ENCODE results near the gene GTPBP3. TPM values are rescaled to one million over a fixed set of nuclear protein-coding genes. Genes with fewer than 3 reads are reported as not detected.

The GTPBP3 gene
- polyA plus RNA-seq, 4 donors: 12.2 to 32.5 (median 19.4) TPM

DNA sequence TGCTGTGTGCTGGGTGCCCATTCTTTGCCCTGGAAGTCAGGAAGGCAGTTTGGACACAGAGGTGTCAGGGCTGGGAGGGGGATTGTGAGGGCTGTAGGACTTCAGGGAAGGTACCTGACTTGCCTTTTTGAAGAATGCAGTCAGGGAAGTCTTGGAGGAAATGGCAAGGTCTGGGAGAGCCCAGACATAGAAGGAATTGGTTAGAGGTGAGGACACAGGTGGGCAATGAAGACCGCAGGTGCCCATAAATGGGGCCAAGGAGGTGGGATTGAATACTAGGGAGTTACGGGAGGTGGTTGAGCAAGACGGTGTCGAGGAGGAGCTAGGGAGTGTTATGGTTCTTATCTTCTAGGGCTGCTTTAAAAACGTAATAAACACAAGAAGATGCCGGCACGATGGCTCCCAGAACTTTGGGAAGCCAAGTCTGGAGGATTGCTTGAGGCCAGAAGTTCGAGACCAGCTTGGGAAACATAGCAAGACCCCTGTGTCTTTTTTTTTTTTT, 29.4 kb upstream of the GTPBP3 start:
- no peak for DNase-seq (ENCODE audit: low read depth in 4 of 4, low spot score in 3 of 4)

DNA sequence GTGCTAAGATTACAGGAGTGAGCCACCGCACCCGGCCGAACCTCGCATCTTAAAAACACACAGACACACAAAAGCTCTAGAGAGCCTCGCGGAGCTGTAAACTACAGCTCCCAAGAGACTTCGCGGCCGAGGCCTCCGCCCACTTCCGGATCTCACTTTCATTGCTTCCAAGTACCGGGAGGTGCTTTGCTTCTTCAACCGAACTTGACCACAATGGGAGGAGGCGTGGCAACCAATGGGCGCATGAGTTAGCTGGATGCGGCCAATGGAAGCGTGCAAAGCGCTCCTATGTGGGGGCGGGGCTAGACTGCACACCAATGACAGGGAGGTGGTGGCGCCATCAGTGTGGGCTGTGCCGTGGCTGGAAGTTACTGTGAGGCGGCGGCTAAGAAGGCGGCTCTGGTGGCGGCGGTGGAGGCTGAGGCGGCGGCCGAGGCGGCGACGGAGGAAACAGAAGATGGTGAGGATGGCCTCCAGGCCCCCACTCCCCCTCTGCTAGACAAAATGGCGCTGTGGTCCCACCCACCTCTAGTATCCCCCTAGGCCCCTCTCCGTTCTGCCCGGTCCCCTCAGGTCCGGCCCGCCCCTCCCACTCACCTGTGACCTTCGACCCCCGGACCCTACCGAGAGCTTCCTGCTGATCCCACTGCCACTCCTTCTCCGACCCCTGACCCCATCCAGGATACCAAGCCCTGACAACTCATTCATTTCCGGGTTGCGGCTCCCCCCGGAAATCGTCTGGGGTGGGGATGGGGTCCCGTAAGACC, 28.0 kb upstream of the GTPBP3 start, which contains the start of gene DDA1:
DDA1 (plus strand) TSS at position 366 of the 767 bp plus-strand sequence; CDS start at position 458, 92 bp downstream.
- peak; percentile 95 to 100 (median 98) for DNase-seq (ENCODE audit: low read depth in 4 of 4, low spot score in 3 of 4)

DNA sequence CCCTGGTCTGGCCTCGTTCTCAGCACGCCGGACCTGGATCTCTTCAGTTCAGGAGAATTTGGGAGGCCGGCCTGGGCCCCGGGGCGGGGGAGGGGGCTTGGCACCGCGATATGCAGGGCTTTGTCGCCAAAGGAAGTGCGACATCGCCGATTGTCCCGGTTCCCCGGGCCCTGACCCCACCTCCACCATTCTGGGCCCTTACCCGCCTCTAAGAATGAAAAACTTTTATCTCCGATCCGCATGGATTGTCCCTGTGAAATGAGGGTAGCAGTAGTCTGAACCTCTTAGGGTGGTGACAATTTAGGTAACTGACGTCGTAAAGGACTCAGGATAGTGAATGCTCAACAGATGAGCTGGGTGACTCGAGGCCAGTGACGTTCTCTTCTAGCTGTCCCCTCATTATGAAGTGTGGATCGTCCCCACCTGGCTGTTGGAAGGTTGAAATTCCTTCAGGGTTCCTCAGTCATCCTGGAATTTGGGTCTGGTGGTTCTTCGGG, 27.3 kb upstream of the GTPBP3 start:
- DNase-seq (ENCODE audit: low read depth in 4 of 4, low spot score in 3 of 4): no peak

DNA sequence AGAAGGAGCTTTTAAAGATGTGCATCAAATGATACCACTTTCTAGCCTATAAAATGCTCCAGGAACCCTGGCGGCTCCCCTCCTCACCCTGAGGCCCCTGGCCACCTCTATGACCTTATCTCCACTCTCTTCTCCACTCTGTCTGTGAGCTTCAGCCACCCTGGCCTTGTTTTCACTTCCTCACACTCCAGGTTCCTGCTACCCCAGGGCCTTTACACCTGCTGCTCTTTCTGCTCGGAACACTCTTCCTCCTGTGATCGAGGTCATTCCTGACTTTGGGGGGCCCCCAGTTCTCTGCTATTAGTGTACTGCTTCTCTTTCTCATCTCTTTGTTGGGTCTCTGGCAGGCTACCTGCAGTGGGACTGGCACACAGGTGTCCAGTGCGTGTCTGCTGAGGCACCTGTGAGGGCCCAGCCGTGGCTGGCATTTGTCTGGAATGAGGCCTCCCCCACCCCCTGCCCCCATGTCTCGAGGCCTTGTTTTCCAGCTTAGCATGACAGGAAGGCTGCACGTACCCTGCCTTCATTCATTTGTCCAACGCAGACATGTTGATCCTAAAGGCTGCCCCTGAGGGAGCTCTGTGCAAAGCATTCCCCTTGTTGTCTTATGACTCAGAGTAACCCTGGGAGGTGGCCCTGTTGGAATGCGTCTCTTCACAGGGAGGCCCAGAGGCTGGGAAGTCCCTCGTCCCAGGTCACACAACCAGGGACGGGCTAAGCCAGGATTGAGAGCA, 25.7 kb upstream of the GTPBP3 start:
- no peak for DNase-seq (ENCODE audit: low read depth in 4 of 4, low spot score in 3 of 4)

DNA sequence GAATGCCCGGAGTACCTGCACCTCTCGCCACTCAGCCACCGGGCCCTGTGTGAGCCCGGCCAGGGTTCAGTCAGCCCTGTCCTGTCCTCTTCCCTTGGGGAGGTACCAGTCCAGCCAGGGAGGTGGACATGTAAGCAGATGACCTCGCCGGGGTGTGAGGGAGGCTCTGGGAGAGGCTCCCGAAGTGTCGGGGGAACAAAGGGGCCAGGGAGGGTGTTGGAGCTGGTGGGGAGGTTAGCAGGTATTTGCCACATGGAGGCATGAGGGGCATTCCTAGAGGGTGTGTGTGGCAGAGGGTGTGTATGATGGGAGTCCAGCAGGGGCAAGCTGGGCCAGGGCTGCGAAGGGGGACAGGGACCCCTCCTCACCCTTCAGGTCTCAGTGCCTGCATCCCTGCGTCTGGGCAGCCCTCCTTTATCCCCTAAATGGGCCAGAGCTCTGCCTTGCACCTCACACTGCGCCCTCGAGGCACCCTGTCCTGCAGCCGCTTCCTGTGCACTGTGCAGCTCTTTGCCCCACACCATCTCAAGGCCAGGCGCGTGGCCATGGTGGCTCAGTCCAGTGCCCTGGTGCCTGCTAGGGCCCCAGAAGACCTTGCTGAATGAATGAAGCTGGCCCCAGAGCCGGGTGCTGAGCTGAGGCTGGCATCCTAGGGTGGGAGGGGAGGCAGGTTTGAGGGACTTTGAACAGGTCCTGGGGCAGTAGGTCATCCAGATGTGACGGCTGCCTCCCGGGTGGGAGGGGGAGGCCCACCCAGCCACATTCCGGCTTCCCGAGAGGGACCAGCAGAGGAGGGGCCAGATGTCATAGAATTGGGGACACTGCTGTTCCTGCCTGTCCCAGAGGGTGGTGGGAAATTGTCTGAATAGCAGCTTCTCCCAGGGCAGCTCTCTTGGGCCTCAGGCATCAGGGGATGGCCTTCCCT, 24.9 kb upstream of the GTPBP3 start:
- no peak for DNase-seq (ENCODE audit: low read depth in 4 of 4, low spot score in 3 of 4)

DNA sequence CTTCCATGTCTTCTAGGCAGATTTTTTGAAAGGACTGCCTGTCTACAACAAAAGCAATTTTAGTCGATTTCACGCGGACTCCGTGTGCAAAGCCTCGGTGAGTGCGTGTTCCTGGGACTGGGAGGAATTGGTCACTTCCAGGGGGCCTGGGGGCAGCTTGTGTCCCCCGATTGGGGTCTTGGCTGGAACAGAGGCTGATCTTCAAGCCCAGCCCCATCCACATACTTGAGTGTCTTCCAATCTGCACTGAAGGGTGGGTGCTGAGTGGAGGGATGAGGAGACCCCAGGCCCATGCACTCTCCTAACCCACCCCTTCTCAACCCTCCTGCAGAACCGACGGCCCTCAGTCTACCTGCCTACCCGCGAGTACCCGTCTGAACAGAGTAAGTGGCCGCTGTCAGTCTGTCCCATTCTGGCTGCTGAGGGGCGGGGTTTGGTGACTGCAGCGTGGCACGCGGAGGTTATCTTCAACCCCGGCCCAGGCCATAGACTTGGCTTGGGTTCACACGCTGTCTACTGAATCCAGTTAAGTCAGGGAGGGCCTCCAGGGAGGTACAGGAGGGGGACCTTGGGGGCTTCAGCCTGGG, 23.3 kb upstream of the GTPBP3 start:
- DNase-seq (ENCODE audit: low read depth in 4 of 4, low spot score in 3 of 4): no peak

DNA sequence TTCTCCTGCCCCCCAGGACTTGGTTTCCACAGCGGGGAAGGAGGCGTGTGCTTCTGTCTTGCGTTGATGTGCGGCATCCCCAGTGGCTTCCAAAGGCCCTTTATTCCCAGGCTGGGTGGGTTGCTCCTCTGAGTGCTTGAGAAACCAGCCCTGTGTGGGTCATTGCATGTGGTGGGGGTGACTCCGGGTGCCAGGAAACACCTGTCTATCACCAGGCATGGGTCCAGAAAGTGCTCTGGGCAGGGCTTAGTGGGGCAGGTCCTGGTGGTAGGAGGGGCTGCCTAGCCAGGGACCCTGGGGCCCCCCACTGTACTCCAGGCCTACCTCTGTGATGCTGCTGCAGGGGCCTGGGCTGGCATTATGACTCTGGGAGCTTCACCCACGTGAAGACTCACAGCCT, 18.4 kb upstream of the GTPBP3 start:
- DNase-seq (ENCODE audit: low read depth in 4 of 4, low spot score in 3 of 4): no peak

DNA sequence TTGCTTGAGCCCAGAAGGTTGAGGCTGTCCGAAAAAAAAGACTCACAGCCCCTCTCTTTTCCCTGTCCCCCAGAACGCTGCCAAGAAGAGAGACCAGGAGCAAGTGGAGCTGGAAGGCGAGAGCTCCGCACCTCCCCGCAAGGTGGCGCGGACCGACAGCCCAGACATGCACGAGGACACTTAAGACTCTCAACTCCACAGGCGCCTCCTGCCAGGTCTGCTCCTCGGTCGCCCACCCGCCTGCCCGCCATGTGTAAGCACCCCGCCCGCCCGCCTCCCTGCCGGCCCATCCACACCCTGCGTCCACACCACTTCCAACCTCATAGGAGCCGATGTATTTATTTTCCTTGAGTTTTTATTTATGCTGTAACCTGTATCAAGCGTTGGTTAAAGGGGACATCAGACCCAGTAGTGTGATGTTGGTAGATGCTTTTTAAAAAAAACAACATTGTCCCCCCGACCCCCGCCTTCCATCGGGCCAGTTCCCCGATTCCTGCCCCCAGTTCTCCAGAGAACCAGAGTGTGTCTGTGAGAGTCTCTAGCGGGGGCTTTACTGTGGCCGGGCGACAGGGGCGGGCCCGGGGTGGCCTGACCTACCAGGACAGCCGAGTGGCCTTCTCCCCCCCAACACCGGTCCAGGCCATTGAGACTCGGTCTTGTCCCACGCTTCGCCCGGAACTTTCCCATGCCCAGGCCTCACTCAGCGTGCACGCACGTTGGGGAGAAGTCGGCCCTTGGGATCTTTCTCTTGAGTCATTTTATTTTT, 17.7 kb upstream of the GTPBP3 start:
- no peak for DNase-seq (ENCODE audit: low read depth in 4 of 4, low spot score in 3 of 4)

DNA sequence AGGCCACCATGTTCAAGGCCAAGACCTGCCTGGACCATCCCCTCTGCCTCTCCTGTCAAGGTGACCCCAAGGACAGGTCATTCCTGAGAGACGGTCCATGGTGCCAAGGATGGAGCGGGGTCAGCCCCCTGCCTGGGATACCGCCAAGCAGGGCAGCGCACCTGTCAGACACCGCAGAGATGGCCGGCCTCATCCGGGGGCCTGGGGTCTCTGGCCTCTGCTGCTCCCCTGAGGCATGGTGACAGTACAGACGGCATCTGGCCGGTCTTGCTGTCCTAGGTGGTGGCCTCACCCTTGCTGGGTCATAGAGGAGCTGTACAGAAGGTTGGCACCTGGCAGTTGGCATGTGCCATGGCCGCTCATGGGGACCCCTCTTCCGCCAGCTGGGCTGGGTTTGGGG, 16.9 kb upstream of the GTPBP3 start:
- no peak for DNase-seq (ENCODE audit: low read depth in 4 of 4, low spot score in 3 of 4)

DNA sequence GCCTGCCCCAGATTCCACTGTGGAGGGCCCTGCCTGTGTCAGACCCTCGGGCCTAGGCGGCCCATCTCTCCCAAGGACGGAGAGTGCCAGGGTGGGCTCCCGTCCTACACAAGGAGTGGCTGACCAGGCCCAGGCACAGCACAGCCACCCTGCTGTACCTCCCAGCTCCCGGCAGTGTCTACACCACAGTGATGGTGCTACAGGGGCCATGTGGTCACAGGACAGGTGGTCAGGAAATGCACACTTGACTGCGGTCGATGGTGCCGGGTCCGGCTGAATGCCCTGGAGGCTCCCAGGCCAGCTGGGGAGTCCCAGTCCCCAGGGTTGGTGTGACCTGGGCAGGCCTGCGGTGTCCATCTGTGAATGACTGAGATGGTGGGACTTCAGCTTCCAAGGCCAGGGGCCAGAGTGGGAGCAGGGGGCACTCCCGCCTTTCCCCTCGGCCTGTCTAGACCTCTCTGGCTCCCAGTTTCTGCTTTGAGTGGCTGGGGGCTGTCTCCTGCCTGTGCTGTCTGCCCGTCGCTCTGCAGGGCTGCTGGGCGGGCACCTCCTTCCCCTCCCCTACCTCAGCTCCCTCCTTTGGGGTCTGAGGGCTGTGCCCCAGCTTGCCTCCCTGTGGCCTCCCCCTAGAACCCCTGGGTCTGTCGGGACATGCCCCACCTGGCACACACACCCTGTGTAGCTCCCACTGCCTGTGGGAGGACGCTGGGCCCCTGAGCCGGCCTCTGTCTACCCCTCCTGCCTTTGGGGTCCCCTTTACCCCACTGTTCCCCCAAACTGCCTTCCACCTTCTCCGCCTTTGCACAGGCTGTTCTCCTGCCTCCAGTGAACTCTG, 15.5 kb upstream of the GTPBP3 start:
- DNase-seq (ENCODE audit: low read depth in 4 of 4, low spot score in 3 of 4): no peak

DNA sequence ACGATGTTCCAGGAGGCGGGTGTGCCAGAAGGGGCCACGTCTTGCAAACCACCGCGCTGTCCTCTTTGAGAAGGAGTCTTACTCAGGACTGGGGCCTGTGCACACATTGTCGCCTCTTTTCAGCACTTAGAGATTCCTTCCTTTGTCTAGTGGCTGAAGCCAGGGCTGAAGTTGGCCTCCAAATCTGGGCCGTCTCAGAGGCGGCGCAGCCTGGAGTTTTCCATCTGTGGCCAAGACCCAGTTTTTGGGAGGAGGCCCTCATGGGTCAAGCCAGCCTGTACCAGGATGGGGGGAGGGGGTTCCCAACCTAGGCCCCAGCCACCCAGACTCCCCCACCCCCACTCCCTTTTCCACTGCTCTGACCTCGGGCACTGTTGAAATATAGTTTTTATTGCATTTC, 14.5 kb upstream of the GTPBP3 start:
- no peak for DNase-seq (ENCODE audit: low read depth in 4 of 4, low spot score in 3 of 4)

DNA sequence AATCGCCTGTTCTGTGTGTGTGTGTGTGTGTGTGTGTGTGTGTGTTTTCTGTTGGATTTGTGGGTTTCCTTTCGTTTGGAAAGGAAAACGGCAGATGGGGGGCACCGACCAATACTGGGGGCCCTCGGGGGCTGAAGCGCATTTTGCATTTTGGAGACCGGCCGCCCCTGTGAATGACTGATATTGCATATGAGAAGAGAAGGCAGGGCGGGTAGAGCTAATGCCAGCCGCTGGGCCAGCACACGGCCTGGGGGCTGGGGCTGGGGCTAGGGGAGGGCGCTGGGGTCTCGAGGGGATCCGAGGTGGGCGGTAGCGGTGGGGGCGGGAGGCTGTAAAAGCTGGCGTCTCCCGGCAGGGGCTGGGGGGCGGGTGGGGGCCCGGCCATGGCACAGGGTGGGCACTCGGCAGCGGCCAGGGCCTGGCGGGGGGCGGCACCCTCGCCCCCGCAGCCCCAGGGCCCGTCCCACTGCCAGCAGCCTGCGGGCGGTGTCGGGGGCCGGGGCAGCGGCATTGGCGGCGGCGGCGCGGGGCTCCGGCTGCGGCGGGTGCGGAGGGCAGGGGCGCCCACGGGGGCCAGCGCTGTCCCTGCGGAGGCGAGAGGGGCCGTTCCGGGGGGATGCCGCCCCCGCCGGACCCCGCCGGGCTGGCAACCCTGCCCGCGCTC, 13.9 kb upstream of the GTPBP3 start:
- DNase-seq (ENCODE audit: low read depth in 4 of 4, low spot score in 3 of 4): no peak

DNA sequence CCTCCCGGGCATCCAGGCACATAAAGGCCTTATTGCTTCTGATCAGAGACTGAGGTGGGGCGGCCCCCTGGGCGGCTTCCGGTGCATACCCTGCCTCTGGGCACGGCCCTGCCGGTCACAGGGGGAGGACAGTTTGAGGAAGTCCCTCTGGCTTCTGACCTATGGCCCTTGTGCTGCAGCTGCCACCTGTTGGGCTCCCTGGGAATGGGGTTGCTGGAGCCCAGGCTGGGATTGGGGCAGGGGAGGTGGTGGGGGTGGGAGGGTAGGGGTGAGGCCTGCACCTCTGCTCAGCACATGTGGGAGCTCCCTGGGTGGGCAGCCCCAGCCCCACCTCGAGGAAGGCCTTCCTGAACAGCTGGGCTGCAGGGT, 13.4 kb upstream of the GTPBP3 start:
- DNase-seq (ENCODE audit: low read depth in 4 of 4, low spot score in 3 of 4): no peak

DNA sequence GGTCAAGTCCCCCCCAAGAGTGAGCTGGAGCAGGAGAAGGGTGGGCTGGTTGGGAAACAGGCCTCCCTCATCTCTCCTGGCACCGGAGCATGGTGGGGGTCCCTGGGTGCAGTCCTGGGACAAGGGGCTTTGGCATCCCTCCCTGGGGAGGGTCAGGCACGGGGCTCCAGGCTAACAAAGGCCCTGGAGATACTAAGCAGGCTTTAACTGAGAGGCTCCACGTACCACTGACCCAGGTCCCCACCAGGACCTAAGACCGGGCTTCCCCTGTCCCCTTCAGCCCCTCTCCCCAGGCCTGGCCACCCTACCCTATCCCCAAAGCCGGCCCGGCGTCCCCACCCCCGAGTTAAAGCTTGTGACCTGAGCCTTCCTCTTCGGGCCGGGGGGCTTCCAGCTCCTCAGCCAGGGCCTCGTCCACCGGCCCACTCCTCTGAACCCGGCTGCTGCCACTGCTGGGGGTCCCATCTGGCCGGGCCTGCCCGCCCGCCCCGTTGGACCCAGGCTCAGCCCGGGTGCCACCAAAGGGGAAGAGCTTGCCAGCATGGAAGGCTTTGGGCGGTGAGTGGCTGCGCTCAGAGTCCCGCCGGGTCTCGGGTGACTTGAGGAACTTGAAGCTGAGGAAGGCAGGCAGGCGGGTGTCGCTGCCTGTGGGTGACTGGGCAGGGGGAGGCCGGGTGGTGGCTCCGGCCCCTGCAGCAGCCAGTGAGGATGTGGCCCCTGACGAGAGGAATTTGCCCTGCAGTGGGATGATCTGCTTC, 12.8 kb upstream of the GTPBP3 start:
- DNase-seq (ENCODE audit: low read depth in 4 of 4, low spot score in 3 of 4): no peak

DNA sequence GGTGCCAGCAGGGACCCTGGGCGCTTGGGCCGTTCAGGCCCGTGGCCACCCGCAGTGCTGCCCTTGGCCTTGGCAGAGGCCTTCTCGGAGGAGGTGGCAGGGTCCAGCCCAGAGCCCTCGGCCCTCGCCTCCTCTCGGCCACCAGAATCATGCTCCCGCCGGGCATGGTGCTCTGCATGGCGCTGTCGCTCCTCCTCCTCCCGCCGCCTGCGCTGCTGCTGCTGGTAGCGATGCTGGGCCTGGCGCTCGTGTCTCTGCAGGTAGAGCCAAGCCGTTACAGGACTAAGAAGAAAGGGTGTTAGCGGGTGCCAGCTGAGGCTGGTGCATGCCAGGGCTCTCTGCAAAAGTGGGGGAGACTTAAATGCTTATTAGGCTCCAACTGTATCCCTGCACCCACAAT, 12.2 kb upstream of the GTPBP3 start:
- no peak for DNase-seq (ENCODE audit: low read depth in 4 of 4, low spot score in 3 of 4)

DNA sequence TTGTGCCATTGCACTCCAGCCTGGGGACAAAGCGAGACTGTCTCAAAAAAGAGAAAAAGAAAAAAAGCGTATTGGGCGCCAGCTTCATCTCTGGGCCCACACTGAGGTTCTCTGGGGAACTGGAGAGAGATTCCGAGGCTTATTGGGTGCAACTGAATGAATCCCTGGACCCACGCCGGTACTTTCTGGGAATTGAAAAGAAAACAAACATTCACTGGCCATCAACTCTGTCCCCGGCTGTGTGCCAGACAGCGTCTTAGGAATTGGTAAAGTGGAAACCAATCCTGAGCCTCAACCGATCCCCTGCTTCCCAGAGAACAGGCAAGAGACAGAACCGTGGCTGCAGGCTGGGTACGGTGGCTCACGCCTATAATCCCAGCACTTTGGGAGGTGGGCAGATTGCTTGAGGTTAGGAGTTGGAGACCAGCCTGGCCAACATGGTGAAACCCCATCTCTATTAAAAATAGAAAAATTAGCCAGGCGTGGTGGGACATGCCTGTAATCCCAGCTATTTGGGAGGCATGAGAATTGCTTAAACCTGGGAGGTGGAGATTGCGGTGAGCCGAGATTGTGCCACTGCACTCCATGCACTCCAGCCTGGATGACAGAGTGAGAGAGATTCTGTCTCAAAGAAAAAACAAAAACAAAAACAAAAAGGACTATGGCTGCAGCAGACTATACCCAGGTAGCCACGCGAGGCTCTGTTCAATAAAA, 11.3 kb upstream of the GTPBP3 start:
- DNase-seq (ENCODE audit: low read depth in 4 of 4, low spot score in 3 of 4): no peak

DNA sequence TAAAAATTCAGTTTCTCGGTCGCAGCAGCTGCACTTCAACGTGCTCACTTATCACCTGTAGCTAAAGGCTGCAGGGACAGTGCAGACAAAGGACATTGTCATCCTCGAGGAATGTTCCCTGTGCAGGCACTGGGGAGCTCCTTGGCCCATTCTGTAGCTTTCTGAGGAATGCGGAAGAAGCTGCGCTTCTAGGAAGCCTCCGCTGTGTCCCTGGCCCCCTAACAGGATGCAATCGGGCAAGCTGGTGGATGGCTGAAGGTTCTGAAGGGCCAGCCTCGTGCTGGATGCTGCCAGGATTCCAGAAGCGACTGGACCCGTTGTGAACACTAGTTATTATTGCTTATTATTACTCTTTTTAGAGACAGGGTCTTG, 10.8 kb upstream of the GTPBP3 start:
- DNase-seq (ENCODE audit: low read depth in 4 of 4, low spot score in 3 of 4): no peak

All from left renal pelvis (tissue), 4 donors.